Endometrial microvascular endothelial cells (primary cell): ENCODE results near the gene SLC22A23. TPM values are rescaled to one million over a fixed set of nuclear protein-coding genes. Genes with fewer than 3 reads are reported as not detected.

ENCODE experiments used
- in situ Hi-C: cut with HindIII; loops from 2 replicates; pipeline ENCODE4 v1.10.0; 2017; ENCODE audit warnings: low sequenced_read_pairs, low pct_unique_long_range_greater_than_20kb; ENCODE audit errors: inconsistent ontology term
- total RNA-seq: library from RNA; depleted of rRNA; stranded (reverse); fragments of >200 nt; gene quantifications from one replicate; pipeline ENCODE4 v1.2.3, GENCODE V29; 2015; ENCODE audit errors: inconsistent ontology term

SLC22A23 gene
- total RNA-seq, 1 donor from 2014 or later: 5.8 TPM

DNA sequence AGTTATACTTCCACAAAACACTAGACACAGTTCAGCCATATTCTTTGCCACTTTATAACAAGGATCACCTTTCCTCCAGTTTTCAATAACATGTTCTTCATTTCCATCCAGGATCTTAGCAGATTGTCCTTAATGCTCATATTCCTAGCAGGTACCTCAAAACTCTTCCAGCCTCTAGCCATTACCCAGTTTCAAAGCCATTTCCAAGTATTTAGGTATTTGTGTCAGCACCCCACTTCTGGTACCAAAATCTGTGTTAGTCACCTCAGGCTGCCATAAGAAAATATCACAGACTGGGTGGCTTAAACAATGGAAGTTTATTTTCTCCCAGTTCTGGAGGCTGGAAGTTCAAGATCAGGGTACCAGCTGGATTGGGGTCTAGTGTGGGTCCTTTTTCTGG lies 23.2 kb upstream of the SLC22A23 start:
- in situ Hi-C loops: no loop called here

GRCh38 chr6:3473773-3474172 lies 16.9 kb upstream of the SLC22A23 start:
- in situ Hi-C loops: no loop called here

- in situ Hi-C loops: no loop called here
These were observed 14.9 kb upstream of the SLC22A23 start for GRCh38 chr6:3471711-3472110.

- in situ Hi-C loops: no loop called here
These were observed 14.4 kb upstream of the SLC22A23 start for GRCh38 chr6:3471286-3471685.

DNA sequence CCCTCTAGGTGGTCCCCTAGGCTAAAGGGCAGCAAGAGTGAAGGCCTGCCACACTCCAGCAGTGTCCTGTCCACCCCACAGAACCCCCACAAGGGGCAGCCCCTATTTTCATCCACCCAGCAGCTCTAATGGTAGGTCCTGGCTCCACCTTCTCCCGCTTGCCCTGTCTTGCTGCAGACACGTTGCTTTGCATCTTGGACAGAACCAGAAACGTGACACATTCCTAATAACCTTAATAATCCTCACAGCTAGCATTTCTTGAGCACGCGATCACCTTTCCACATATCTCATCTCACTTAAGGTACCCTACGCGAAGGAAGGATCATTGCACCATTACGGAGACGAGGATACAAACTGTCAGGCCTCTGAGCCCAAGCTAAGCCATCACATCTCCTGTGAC lies 11.7 kb upstream of the SLC22A23 start:
- in situ Hi-C loops: no loop called here

GRCh38 chr6:3467996-3468395 lies 11.1 kb upstream of the SLC22A23 start:
- in situ Hi-C loops: no loop called here

DNA sequence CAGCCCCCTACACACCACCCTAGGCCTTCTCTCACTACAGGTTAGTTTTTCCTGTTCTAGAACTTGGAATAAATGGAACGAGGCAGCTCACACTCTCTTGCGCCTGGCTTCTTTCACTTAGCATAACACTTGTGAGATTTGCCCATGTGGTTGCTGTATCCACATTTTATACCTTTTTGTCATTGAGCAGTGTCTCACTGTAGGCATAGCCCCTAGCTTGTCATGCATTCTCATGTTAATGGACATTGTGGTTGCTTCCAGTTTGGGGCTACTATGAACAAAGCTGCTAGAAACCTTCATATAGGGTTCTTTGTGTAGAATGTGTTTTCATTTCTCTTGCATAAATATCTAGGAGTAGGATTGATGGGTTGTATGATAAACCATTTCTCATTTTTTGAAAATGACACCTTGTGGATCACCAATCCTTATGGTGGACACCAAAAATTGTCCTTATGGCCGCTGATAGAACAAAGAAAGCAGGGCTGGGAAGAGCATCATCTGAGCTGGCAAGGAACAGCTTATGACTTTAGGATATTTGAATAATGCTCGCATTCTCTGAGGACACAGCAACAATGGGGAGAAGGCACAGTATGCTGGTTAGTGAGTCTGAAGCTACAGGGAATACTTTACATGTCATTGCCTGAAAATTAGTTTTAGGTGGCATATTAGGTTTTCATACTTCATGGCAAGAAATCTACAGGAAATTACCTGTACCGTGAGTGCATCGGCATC lies 9.8 kb upstream of the SLC22A23 start:
- in situ Hi-C loops: no loop called here

- in situ Hi-C loops: no loop called here
These were observed 3.4 kb upstream of the SLC22A23 start for GRCh38 chr6:3460253-3460652.

- in situ Hi-C loops: no loop called here
These were observed 2.0 kb upstream of the SLC22A23 start for GRCh38 chr6:3458706-3459421.

DNA sequence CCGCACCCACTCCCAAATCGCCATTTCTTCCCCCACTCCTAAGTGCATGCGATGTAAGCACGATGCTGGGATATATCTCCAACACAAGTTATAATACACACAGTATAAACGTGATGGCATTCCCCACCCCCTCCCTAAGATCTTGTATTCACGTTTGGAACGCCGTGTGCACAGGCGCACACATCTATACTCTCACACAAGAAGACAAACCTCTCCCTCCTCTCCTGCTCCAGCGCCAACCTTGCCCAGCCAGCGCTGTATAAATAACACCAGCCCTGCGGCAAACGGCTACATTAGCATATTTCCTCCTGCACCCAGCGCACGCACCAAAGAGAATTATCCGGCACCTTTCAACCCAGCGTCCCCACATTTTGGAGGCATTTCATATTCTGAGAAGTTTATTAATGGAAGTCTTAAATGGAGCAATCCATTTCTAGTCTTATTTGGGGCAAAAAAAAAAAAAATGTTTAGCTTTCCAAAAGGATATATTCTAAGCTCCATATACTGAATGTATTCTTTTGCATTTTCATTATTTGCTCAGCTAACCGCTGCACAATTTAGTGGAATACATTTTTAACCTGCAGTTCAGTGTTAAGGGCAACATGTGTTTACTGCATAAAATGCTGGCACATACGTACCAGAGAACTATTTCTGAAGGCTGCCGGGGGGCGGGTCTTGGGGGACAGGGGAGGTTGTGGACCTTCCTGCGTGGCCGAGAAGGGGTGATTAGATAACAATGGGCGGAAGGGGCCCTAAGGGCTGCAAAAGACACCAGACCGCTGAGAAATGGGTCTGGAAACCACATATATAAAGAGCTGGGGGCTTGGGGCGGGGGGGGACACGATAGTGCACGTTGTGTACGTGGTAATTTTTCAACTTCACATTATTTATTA lies 1.1 kb upstream of the SLC22A23 start:
- in situ Hi-C loops: no loop called here

DNA sequence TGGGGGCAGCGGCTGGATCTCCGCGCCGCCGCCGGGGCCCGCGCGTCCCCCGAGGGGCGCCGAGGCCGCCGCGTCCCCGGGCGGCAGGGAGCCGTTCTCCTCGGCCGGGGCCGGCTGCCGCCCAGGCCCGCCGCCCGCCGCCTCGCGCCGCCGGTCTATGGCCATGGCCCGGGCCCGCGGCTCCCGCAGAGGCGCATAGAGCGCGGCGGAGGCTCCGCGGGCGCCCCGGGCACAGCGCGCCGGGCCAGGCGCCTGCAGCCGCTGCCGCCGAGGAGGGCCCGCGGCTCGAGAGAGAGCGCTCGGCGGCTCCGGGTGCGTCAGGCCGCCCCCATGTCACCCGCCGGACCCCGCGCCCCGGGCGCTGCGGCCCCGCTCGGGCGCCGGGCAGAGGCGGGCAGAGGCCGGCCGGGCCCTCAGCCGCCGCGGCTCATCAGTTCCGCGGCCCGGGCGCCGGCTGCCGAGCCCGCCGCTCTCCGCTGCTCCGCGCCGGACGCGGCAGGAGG lies 404 bp downstream of the SLC22A23 start:
- in situ Hi-C loops: no loop called here

- in situ Hi-C loops: no loop called here
These were observed 1.1 kb downstream of the SLC22A23 start for GRCh38 chr6:3455569-3456394.

- in situ Hi-C loops: no loop called here
These were observed 1.7 kb downstream of the SLC22A23 start for GRCh38 chr6:3455147-3455568.

GRCh38 chr6:3454273-3455010 lies 2.4 kb downstream of the SLC22A23 start:
- in situ Hi-C loops: no loop called here

- in situ Hi-C loops: no loop called here
These were observed 3.2 kb downstream of the SLC22A23 start for GRCh38 chr6:3453413-3454272.

- in situ Hi-C loops: no loop called here
These were observed 5.4 kb downstream of the SLC22A23 start for GRCh38 chr6:3451498-3451897.

- in situ Hi-C loops: no loop called here
These were observed 6.0 kb downstream of the SLC22A23 start for GRCh38 chr6:3450888-3451287.
